ENCODE results near the gene LINC00305. TPM values are rescaled to one million over a fixed set of nuclear protein-coding genes. Genes with fewer than 3 reads are reported as not detected.
A peak's percentile ranks its signal among the peaks of the same experiment; 100 is the strongest.

Gene LINC00305
- not detected for polyA plus RNA-seq (ENCODE audit: insufficient read length in 12 of 12)
- long read RNA-seq, donor 1 = 0 reads
- long read RNA-seq, donor 2 = 0 reads
- long read RNA-seq, donor 3 = 0 reads
- long read RNA-seq, donor 4 = 0 reads
- long read RNA-seq, donor 5 = 0 reads
- long read RNA-seq, donor 6 = 0 reads
- long read RNA-seq, donor 7 = 0 reads
- long read RNA-seq, donor 8 = 0 reads
- long read RNA-seq, donor 9 = 0 reads
- long read RNA-seq, donor 10 = 0 reads
- long read RNA-seq, donor 11 = 0 reads

GRCh38 chr18:64148988-64149387 lies at the start of gene LINC00305:
LINC00305 (minus strand) TSS chr18:64149088.
- DNase-seq = no peak

GRCh38 chr18:64191069-64191468 lies 42.2 kb upstream of the LINC00305 start:
- no peak for DNase-seq

GRCh38 chr18:64185987-64186386 lies 37.1 kb upstream of the LINC00305 start:
- peak; percentile 38 for DNase-seq

- no peak for DNase-seq
These were observed 34.8 kb upstream of the LINC00305 start for GRCh38 chr18:64183665-64184064.

GRCh38 chr18:64180617-64181016 lies 31.7 kb upstream of the LINC00305 start:
- DNase-seq = no peak

- no peak for DNase-seq
These were observed 31.3 kb upstream of the LINC00305 start for GRCh38 chr18:64180171-64180570.

- no peak for DNase-seq
These were observed 30.7 kb upstream of the LINC00305 start for GRCh38 chr18:64179556-64180080.

GRCh38 chr18:64178860-64179259 lies 30.0 kb upstream of the LINC00305 start:
- DNase-seq = no peak

GRCh38 chr18:64175432-64175831 lies 26.5 kb upstream of the LINC00305 start:
- DNase-seq = no peak

- no peak for DNase-seq
These were observed 22.7 kb upstream of the LINC00305 start for GRCh38 chr18:64171576-64171975.

GRCh38 chr18:64167408-64167925 lies 18.6 kb upstream of the LINC00305 start:
- no peak for DNase-seq

GRCh38 chr18:64165906-64166305 lies 17.0 kb upstream of the LINC00305 start:
- no peak for DNase-seq

GRCh38 chr18:64164883-64165282 lies 16.0 kb upstream of the LINC00305 start:
- no peak for DNase-seq

GRCh38 chr18:64149916-64150438 lies 1.1 kb upstream of the LINC00305 start:
- no peak for DNase-seq

- no peak for DNase-seq
These were observed 6.0 kb downstream of the LINC00305 start for GRCh38 chr18:64142904-64143303.

GRCh38 chr18:64137914-64138313 lies 11.0 kb downstream of the LINC00305 start:
- no peak for DNase-seq

- DNase-seq = no peak
These were observed 14.7 kb downstream of the LINC00305 start for GRCh38 chr18:64134044-64134747.

GRCh38 chr18:64132871-64133270 lies 16.0 kb downstream of the LINC00305 start:
- DNase-seq = no peak

- DNase-seq = no peak
These were observed 17.6 kb downstream of the LINC00305 start for GRCh38 chr18:64131314-64131713.

- DNase-seq = no peak
These were observed 21.7 kb downstream of the LINC00305 start for GRCh38 chr18:64127172-64127571.

GRCh38 chr18:64119916-64120315 lies 29.0 kb downstream of the LINC00305 start:
- DNase-seq = no peak

GRCh38 chr18:64118406-64118805 lies 30.5 kb downstream of the LINC00305 start:
- no peak for DNase-seq
